Testis (tissue), 2 donors: ENCODE data around the gene SCFD2.

Experiments used
- CTCF ChIP-seq, 3 experiments: fragments of 450-650 bp in 2 of 3; fragments of 200-600 bp in 1 of 3; sonication (generic) in 1 of 3; IDR thresholded peaks; one replicate each; pipeline ENCODE4 v1.5.1; 2016 to 2019; ENCODE audit warnings: antibody characterized with exemption in 3 of 3, mild to moderate bottlenecking in 2 of 3, moderate library complexity in 1 of 3
- POLR2A ChIP-seq: fragments of 450-650 bp; IDR thresholded peaks from one replicate; pipeline ENCODE4 v1.6.1; 2017; ENCODE audit warnings: antibody characterized with exemption, mild to moderate bottlenecking, moderate library complexity

DNA sequence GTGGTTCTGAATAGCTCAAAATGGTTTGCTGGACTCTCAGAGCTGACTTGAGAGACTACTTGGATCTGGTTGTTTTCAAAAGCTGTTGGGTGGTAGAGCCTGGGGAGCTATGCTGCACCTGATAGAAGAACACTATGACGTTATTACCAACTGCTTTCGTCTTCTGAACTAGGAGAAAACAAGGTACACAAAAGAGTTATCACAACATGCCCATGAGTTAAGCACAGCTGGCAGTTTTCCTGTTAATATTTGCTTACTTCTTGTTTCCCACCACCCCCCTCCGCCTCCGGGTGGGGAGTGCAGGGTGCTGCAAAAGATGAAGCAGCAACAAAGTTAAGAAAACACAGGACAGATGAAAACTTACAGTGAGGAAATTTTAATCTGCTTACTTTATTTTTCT lies 434.6 kb downstream of the SCFD2 start:
- TF ChIP-seq CTCF (IDR thresholded peaks at IDR 0.05) (no peak), POLR2A (no peak)
